ENCODE results near the gene OR7G3.

Gene OR7G3

GRCh38 chr19:9166846-9167245, 40.1 kb upstream of the OR7G3 start:
- peaks cover 13% of the 10 kb centered on the region for H3K36me3 ChIP-seq (replicated peaks; ENCODE audit: insufficient read depth, low read length)
- TF ChIP-seq EZH2 (optimal IDR thresholded peaks at IDR 0.05; ENCODE audit: low read depth, low read length) (no peak), CTCF (IDR thresholded peaks at IDR 0.05; ENCODE audit: low read length) (no peak), EZH2phosphoT487 (IDR thresholded peaks at IDR 0.05; ENCODE audit: low read length) (no peak)

GRCh38 chr19:9165261-9165660, 38.5 kb upstream of the OR7G3 start:
- no peaks in the 10 kb centered on the region for H4K20me1 ChIP-seq (ENCODE audit: insufficient read depth, low read length)
- no peak for DNase-seq

More at GRCh38 chr19:9166846-9167245, 40.1 kb upstream of the OR7G3 start:
- H3K4me1 ChIP-seq (ENCODE audit: low read length): no peaks in the 10 kb centered on the region
- H3K27ac ChIP-seq (ENCODE audit: low read length): no peak overlapping the region
- H3K9me3 ChIP-seq (replicated peaks; ENCODE audit: insufficient read depth, low read length): no peaks in the 10 kb centered on the region
- no peak overlapping the region for H2AFZ ChIP-seq (ENCODE audit: low read length)
- DNase-seq: no peak
- H3K9ac ChIP-seq (ENCODE audit: low read length): no peak overlapping the region
- no peaks in the 10 kb centered on the region for H3K27me3 ChIP-seq (replicated peaks; ENCODE audit: insufficient read depth, low read length)
- no peak overlapping the region for H3K4me3 ChIP-seq (ENCODE audit: low read length)
- H3K79me2 ChIP-seq (ENCODE audit: low read length): no peaks in the 10 kb centered on the region
- no peak overlapping the region for H3K4me2 ChIP-seq (ENCODE audit: low read depth, low read length)
- H3F3A ChIP-seq (ENCODE audit: insufficient read depth, low read length): no peaks in the 10 kb centered on the region
- H3K9me2 ChIP-seq (replicated peaks; ENCODE audit: insufficient read depth, low read length): no peaks in the 10 kb centered on the region
- no peaks in the 10 kb centered on the region for H4K20me1 ChIP-seq (ENCODE audit: insufficient read depth, low read length)

GRCh38 chr19:9161427-9161826, 34.7 kb upstream of the OR7G3 start:
- Histone ChIP-seq H3K4me1 (ENCODE audit: low read length) (no peaks in the 10 kb centered on the region), H3F3A (ENCODE audit: insufficient read depth, low read length) (no peaks in the 10 kb centered on the region), H3K9me2 (replicated peaks; ENCODE audit: insufficient read depth, low read length) (no peaks in the 10 kb centered on the region), H3K9ac (ENCODE audit: low read length) (no peak overlapping the region), H4K20me1 (ENCODE audit: insufficient read depth, low read length) (no peaks in the 10 kb centered on the region), H2AFZ (ENCODE audit: low read length) (no peak overlapping the region), H3K79me2 (ENCODE audit: low read length) (0 out of 2 replicates have a peak, but pooled peaks cover 4% of the 10 kb centered on the region), H3K36me3 (replicated peaks; ENCODE audit: insufficient read depth, low read length) (peaks cover 61% of the 10 kb centered on the region), H3K4me2 (ENCODE audit: low read depth, low read length) (no peak overlapping the region), H3K27me3 (replicated peaks; ENCODE audit: insufficient read depth, low read length) (no peaks in the 10 kb centered on the region), H3K4me3 (ENCODE audit: low read length) (no peak overlapping the region), H3K27ac (ENCODE audit: low read length) (no peak overlapping the region), H3K9me3 (replicated peaks; ENCODE audit: insufficient read depth, low read length) (no peaks in the 10 kb centered on the region)
- no peak for DNase-seq
- TF ChIP-seq CTCF (IDR thresholded peaks at IDR 0.05; ENCODE audit: low read length) (no peak), EZH2 (optimal IDR thresholded peaks at IDR 0.05; ENCODE audit: low read depth, low read length) (no peak), EZH2phosphoT487 (IDR thresholded peaks at IDR 0.05; ENCODE audit: low read length) (no peak)

More at GRCh38 chr19:9165261-9165660, 38.5 kb upstream of the OR7G3 start:
- no peak overlapping the region for H3K27ac ChIP-seq (ENCODE audit: low read length)
- no peaks in the 10 kb centered on the region for H3K4me1 ChIP-seq (ENCODE audit: low read length)
- H3K9me2 ChIP-seq (replicated peaks; ENCODE audit: insufficient read depth, low read length): no peaks in the 10 kb centered on the region
- no peak overlapping the region for H2AFZ ChIP-seq (ENCODE audit: low read length)
- H3K79me2 ChIP-seq (ENCODE audit: low read length): no peaks in the 10 kb centered on the region
- H3K4me3 ChIP-seq (ENCODE audit: low read length): no peak overlapping the region
- H3K4me2 ChIP-seq (ENCODE audit: low read depth, low read length): no peak overlapping the region
- no peak overlapping the region for H3K9ac ChIP-seq (ENCODE audit: low read length)
- peaks cover 28% of the 10 kb centered on the region for H3K36me3 ChIP-seq (replicated peaks; ENCODE audit: insufficient read depth, low read length)
- no peak for TF ChIP-seq CTCF (IDR thresholded peaks at IDR 0.05; ENCODE audit: low read length)
- no peak for TF ChIP-seq EZH2 (optimal IDR thresholded peaks at IDR 0.05; ENCODE audit: low read depth, low read length)
- no peak for TF ChIP-seq EZH2phosphoT487 (IDR thresholded peaks at IDR 0.05; ENCODE audit: low read length)
- H3K9me3 ChIP-seq (replicated peaks; ENCODE audit: insufficient read depth, low read length): no peaks in the 10 kb centered on the region
- no peaks in the 10 kb centered on the region for H3K27me3 ChIP-seq (replicated peaks; ENCODE audit: insufficient read depth, low read length)
- no peaks in the 10 kb centered on the region for H3F3A ChIP-seq (ENCODE audit: insufficient read depth, low read length)

All from MM.1S (cell line).